NCI-H1105 treated with DMSO at 0.1 percent for 48 hours (cell line): ENCODE measurements around the gene TGM1.
"Not testable (repeated sequence)": the region's sequence is repeated elsewhere in the genome, so short reads cannot be mapped to it uniquely, and the experiment has no call there.

Source experiments
- DNase-seq: peaks from one replicate; lab custom pipeline; 2025; lab: John Stamatoyannopoulos, UW

The TGM1 gene

DNA sequence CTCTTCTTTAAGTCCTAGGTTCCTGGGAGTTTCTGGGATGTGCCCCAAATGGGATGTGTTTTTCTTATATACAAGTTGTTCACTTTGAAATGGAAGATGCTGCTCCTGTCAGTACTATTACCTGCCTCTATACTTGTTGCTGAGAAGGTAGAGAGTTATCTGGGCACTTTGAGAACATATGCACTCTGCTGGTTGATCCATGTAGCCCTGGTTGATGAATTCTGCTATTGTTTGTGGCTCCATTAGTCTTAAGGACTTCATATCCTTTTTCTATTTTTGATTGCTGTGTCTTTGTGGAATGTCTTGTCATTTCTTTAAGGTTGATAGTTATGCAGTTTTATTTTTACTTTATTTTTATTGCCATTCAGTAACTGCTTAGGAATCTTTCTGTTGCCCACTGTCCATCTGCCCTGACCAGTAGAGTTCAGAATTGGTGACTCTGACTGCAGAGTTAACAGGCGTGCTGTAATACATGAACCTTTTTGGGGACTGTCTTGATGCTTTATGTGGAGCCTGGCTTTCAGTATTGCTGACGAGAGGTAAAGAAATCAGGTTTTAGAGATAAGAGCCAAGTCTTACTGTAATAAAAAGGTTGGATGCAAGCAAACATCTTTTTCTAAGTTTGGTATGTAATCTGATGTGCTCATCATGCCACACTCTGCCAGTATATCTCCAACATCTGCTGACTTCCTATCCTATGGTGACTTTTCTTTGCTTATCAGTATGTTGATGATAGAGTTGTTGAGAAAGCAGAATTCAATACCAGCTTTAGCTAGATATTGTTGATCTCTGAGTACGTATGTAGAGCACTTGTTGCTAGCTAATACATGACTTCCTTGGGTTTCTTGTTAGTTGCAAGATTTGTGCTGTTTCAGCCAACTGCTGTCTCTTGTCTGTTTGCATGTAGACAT, 28.6 kb downstream of the TGM1 start:
- DNase-seq = no peak

DNA sequence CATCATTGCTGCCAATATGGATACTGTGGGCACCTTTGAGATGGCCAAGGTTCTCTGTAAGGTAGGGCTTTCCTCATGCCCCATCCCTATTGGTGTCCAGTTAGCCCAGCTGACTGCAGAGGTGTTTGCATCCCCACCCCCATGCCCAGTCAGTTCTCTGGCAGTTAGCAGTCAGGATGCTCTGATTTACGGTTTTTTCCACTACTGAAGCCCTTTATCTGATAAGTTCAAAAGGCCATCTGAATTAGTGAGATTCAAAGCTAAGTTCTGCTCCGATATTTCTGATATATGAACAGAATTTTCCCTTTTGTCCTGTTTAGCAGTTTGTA, 29.5 kb downstream of the TGM1 start:
- DNase-seq = no peak

DNA sequence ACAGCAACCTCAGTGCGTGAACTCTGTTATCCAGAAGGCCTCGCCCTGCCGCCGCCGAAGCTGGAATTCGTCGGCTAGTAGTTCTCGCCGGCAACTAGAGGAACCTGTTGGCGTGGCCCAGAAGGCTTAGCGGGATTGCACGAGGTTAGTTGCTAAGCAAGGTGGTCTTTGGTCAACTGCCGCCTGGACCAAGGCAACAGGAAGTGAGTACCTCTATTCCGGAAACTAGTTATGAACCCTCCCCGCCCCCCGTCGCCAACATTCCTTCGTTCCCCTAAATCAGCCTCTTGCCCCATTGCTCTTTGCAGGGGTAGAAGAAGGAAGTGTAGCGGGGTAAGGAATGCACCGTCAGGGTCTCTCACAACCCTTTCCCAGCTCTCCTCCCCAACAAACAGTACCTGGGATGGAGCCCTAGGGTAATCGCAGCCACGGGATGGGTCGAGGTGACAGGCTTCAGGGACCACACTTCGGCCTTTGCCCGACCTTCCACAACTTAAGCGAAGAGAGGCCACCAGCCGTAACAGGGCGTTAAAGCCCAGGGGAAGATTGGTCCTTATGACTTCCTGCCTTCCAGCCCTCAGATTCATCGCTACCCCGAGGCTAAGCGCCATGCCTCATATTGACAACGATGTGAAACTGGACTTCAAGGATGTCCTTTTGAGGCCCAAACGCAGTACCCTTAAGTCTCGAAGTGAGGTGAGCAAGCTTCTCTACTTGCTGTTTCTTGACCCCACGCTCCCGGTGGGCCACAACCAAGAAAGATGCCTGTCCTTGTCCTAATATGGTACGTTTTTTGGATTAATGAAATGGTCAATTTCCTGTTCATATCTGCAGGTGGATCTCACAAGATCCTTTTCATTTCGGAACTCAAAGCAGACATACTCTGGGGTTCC, 30.1 kb downstream of the TGM1 start, which contains the start of gene GMPR2:
TSS of gene GMPR2 (plus strand) at position 285 of the 893 bp plus-strand sequence. CDS start at position 610, 325 bp downstream.
- peak; percentile 79 for DNase-seq

DNA sequence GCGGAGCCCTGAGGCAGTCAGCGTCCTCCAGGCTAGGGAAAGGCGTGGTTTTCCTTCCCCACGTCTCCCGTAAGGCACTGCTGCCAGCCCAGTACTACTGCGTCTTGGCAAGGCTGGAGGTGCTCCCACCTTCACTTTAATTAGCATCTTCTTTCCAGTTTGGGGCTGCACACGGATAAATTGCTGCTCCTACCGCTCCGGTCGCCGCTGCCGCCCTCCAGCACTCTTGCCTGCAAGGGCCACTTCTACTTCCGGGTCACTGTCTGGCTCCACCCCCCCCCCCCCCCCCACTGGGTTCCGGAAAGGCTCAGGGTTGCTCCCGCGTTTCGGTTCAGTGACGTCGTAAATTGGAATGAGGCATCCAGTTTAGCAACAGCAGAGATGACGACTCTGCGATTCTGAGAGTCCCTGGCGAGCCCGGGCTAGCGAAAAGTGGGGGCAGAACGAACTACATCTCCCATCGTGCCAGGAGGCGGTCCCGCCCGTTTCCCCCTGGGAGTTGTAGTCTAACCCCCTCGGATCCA, 30.8 kb downstream of the TGM1 start, which contains the start of gene NEDD8:
TSS of gene NEDD8 (minus strand) at position 247 of the 524 bp plus-strand sequence. CDS start at position 147, 100 bp downstream.
- peak; percentile 85 for DNase-seq

DNA sequence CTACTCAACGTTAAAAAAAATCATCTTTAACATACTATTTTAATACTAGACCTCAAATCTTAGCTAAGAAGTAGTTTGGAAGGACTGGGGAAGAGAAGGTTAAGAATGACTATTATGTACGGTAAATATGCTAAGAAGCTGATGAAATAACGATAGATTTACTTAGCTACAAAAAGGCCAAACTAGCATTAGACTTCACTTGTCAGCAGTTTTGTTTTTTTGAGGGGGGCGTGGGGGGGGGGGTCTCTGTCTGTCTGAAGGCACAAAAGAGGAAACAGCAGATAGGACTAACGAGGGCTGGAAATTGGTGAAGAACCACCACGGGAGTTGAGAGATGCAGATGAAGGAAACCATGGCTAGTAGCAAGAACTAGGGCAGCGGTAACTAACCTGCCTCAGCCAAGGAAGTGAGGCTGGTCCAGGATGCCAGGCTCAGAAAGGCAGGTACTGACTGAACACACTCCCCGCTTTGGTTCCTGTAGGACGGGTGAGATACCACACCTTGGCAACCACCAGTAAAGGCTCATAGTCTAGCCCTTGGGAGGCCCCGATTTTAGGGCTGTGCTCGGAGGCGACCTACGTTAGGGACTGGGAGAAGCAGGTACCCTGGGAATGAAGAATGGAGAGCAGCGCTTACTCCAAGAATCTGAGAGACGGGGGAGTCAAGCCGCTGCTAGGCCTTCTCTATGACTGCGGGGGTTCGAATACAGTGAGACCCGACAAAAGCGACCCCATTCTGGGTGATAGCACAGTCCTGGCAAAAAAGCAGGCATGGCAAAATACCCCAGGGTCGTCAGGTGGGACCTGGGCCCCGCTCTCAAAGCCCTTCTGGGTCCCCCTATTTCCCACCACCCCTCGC, 31.5 kb downstream of the TGM1 start:
- DNase-seq = no peak

DNA sequence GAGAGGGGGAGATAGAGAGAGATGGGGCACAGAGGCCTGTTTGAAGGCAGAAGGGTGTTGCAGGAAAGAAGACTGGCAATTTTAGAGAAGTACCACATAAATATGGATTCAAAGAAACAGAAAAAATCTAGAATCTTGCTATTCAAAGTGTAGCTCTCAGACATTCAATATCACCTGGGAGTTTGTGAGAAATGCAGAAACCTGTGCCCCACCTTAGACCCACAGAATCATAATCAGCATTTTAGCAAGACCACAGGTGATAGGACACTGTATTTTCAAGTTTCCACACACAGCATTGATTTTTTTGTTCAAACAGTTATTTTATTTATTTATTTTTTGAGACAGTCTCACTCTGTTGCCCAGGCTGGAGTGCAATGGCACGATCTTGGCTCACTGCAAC, 34.1 kb downstream of the TGM1 start:
- no peak for DNase-seq

DNA sequence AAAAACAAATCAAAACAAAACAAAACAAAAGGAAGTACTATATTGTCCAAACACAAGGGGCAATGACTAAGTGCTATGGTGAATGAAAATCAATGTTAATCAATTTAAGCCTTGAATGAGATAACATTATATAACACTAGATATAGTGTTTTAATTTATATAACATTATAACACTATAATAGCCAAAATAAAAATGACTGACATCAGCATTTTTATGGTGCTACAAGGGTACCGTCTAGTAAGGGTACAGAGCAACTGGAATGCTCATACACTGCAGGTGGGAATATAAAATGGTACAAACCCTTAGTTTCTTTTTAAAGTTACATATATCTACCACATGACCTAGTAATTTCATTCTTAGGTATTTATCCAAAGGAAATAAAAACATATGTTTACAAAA, 36.5 kb downstream of the TGM1 start:
- no peak for DNase-seq

DNA sequence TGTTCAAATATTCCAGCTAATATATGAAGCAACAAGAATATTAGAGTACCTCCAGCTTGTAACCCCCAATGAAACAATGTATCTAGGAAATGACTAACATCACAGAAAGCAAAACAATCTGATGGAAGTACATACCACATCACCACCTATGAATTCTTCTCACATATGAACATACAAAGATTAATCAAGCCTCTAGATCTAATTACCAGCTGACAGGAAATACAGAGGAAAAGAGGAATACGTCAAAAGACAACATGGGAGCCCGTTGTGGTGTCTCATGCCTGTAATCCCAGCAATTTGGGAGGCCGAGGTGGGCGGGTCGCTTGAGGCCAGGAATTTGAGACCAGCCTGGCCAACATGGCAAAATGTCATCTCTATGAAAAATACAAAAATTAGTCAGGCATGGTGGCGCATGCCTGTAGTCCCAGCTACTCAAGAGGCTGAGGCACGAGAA, 38.3 kb downstream of the TGM1 start:
- no peak for DNase-seq

DNA sequence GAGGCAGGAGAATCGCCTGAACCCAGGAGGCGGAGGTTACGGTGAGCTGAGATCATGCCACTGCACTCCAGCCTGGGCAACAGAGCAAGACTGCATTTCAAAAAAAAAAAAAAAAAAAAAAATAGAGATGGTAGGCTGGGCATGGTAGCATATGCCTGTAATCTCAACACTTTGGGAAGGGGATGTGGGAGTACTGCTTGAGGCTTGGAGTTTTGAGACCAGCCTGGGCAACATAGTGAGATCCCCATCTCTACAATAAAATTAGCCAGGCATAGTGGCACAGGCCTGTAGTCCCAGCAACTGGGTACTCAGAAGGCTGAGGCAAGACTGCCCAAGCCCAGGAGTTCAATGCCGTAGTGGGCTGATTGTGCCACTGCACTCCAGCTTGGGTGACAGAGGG, 40.0 kb downstream of the TGM1 start:
- not testable (repeated sequence) for DNase-seq

DNA sequence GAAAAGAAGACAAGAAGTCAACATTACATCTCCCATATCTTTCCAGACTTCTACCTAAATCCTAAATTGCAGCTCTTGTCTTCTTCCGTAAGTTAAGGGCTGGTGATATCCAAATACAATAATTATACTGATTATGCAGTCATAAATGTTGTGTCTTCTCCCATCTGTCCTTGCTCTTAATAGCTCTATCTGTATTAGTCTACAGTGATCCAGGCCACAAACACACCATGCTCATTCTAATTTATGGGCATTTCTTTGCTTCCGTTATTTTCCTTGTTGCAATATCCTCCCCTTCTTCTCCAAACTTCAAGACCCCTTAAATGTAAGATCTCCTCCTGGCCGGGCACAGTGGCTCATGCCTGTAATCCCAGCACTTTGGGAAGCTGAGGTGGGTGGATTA, 43.5 kb downstream of the TGM1 start:
- no peak for DNase-seq

DNA sequence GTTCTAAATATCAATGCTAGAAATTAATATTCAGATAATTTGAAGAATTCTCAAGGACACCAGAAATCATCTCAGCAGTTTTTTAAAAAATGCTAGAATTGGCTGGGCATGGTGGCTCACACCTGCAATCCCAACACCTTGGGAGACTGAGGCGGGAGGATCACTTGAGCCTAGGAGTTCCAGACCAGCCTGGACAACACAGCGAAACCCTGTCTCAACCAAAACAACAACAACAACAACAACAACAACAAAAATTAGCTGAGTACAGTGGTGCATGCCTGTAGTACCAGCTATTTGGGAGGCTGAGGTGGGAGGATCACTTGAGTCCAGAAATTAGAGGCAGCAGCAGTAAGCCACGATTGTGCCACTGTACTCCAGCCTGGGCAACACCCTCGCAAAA, 43.9 kb downstream of the TGM1 start:
- no peak for DNase-seq

DNA sequence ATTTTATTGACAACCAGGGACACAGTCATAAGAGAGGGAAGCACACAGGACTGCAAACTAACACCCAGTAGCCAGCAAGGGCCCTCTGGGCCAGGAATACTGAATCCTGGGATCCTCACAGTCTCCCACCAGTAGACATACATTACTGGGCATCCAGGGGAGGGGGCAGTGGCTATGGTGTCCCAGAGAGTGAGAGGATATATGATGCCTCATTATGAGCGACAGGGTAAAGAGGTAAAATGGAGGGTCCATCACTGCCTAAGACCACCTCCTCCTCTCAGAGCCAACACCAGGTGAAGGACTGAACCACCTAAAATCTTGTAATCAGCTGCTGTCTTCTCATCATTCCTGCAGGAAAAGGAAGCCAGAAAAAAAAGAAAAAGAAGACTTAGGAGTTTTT, 46.1 kb downstream of the TGM1 start:
- not testable (repeated sequence) for DNase-seq

DNA sequence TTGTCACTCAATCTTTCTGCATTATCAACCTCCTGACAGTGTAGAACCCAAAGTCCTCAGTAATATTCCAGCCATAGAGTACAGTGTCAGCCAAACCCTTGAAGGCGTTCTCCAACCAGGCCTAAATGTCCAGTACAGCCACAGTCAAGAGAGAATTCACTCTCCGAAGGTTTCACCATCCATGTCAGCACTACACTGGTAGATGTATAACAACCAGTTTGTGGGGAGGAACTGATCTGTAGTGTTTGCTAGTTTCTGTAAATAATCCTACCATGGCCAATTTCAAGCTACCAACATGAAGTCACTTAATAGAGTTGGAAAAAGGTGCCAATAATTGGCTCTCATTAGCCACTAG, 46.7 kb downstream of the TGM1 start:
- DNase-seq = peak; percentile 33

DNA sequence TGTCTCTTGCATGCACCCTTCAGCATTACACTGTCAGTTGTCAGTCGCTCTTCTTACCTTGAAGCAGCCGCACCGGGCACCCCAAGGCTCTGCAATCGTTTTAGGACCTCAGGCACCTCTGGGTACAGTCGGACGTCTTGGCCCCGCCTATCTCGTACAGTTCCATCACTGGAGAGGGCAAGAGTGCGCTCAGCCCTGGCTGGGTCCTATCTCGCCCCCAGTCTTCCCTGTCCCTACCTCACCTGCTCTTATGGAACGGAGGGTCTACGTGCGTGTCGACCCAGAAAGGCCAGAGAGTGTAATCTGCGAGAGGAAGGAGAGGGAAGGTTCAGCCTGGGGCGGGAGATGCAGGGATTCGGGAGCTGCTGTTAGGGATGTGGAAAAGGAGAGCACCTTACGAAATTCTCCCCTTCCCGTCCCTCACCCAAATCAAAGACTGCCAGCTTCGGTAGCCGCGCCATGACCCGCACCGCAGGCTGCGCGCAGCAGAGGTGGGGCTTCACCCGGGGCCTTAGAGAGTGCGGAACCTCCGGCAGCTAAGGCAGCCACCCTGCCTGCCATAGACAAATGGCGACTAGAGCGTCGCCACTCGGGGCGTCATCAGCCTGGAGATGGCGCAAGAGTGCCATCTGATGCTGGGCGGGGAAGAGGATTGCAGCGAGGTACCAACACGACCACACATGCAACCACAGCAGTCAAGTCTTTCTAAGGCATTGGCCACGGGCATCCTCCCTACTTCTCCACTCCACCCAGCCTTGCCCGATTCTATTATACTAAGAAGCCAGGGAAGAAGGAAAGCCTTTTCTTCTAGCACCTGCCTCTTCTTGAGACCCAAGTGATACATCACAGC, 47.3 kb downstream of the TGM1 start, which contains the start of gene MDP1:
TSS of gene MDP1 (minus strand) at position 572 of the 850 bp plus-strand sequence. CDS start at position 461, 111 bp downstream.
- DNase-seq = peak; percentile 88

DNA sequence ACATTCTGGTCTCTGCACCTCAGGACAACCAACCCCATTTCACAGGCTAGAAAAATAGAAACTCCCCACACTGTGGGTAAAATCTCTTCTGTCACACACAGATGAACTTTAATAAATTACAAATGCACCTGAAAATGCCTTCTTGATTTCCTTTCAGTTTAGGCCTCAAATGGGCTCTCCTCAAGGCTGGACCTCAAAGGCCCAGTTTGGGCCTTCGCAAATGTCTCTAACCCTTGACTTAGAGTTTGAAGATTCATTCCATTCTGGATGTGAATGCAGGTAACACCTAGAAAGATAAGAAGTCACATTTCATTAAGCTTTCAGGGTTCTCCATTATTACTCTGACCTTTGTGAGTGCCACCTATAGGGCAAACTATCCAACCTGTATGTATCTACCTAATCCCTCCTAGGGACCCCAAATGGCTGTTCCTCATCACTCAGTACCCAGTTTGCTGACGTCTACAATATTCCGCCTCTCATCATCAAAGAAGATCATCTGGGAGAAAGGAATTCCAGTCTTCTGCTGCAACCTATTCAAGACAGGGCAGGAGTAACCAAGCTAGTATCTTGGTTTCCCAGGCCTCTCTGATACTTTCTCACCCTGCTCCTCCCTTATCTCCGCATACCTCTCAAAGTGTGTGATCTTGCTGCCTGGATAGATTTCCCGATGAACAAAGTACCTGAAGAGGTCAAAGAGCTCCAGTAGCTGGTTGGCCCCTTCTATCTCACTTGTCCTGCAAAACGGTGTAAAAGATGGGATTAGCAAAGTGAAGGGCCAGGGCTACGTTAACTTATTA, 48.9 kb downstream of the TGM1 start:
- DNase-seq = no peak

DNA sequence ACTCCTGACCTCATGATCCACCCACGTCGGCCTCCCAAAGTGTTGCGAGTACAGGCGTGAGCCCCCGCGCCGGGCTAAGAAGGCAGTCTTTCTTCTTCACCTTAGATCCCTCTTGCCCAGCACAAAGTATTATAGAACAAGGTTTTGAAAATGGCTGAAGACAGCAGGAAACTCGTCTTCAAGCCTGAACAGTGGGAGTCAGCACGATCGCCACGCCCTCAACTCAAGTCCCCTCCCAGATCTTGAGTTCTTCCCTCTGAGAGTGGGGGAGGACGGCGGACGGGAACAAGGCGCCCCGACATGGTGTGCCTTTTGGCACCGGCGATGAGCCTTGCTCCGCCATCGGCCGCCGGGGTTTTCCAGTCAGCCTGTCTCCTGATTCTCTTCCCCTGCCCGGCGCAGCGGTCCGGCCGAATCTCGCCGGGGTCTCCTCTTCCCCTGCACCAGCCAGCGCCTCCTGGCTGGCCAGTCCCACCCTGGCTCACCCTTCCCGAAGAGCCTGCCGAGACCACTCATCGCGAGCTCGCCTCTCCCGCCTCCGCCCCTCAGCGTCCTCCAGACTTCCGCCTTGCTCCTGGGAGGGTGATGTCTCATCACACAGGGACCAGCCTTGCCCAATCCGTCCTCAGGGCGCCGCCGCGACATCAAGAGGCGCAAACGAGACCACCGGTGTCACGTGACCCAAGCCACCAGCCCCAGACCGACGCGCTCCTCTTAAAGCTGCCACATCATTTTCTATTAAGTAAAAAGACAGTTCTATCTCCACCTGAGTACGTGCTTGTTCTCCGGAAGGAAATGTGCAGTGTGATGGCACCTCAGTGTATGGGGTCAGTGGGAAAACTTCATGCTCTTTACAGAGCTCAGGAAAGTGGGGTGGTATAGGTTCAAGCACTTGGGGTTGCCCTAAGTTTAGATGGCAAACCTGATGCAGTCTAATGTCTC, 49.8 kb downstream of the TGM1 start, which contains the start of gene CHMP4A:
TSS of gene CHMP4A (minus strand) at position 565 of the 942 bp plus-strand sequence. CDS start at position 516, 49 bp downstream.
- DNase-seq = peak; percentile 98

DNA sequence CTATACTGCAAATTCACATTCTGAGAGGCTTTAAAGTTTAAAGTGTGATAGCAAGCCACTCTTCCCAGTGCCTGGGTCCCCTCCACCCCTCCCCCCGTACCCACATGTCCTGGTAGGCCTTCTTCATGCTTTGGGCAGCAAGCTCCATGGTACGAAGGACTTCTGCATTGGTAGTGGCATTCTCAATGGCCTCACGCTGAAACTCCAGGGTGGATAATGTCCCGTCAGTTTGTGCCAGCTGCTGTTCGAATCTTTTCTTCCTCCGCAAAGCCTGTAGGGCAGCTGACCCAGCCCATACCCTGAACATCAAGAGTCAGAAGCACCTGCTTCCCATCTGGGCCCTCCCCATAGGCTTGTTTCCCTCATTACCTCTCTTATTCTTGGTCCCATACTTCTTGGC, 51.7 kb downstream of the TGM1 start:
- DNase-seq = no peak

DNA sequence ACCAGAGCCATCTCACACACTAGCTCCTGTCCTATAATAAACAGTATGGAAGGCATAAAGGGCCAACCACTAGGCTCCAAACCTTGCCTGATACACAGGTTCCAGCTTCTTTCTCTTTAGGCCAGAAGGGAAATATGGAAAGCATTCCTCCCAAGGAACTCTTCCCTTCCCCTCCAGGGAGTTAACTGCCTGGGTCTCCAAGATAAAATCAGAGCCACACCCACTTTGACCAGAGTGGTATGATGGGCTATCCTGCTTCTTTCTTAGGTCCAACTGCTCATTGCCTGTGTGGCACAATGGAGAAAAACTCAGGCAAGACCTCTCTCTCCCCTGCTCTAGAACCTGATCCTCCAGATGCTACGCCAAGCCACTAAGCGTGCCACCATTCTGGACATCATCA, 55.4 kb downstream of the TGM1 start:
- no peak for DNase-seq
